GM20431 (cell line): Measurements from ENCODE around the gene SLC39A11.
"Not testable (repeated sequence)": the region's sequence is repeated elsewhere in the genome, so short reads cannot be mapped to it uniquely, and the experiment has no call there.

Experiments used
- in situ Hi-C: fragments of 300-500 bp; cut with MseI, MboI; formaldehyde crosslinking; loops from one replicate; pipeline ENCODE4 v1.15.0; 2020; ENCODE audit warnings: low sequenced_read_pairs; ENCODE audit not compliant: unreplicated experiment

SLC39A11 gene

GRCh38 chr17:72826059-72826458 lies 266.4 kb downstream of the SLC39A11 start:
- in situ Hi-C loops, result not testable (repeated sequence)

- in situ Hi-C loops, result no loop called here
Measured at GRCh38 chr17:72825218-72825617, 267.3 kb downstream of the SLC39A11 start.

GRCh38 chr17:72824267-72824666 lies 268.2 kb downstream of the SLC39A11 start:
- in situ Hi-C loops, result not testable (repeated sequence)

- in situ Hi-C loops, result no loop called here
Measured at GRCh38 chr17:72822358-72823023, 270.0 kb downstream of the SLC39A11 start.

- in situ Hi-C loops, result no loop called here
Measured at GRCh38 chr17:72816406-72816805, 276.1 kb downstream of the SLC39A11 start.

- in situ Hi-C loops, result no loop called here
Measured at GRCh38 chr17:72813481-72813880, 279.0 kb downstream of the SLC39A11 start.

GRCh38 chr17:72812823-72813222 lies 279.7 kb downstream of the SLC39A11 start:
- in situ Hi-C loops, result no loop called here

GRCh38 chr17:72811976-72812687 lies 280.4 kb downstream of the SLC39A11 start:
- in situ Hi-C loops, result no loop called here

GRCh38 chr17:72810991-72811508 lies 281.4 kb downstream of the SLC39A11 start:
- in situ Hi-C loops, result no loop called here

- in situ Hi-C loops, result no loop called here
Measured at GRCh38 chr17:72806011-72806410, 286.5 kb downstream of the SLC39A11 start.

GRCh38 chr17:72804949-72805707 lies 287.4 kb downstream of the SLC39A11 start:
- in situ Hi-C loops, result no loop called here

GRCh38 chr17:72802726-72803125 lies 289.8 kb downstream of the SLC39A11 start:
- in situ Hi-C loops, result no loop called here

GRCh38 chr17:72797142-72797541 lies 295.3 kb downstream of the SLC39A11 start:
- in situ Hi-C loops, result loop anchor here (10.0 kb wide), 1 partner anchor 58 kb away; no protein-coding TSS in a partner anchor

- in situ Hi-C loops, result loop anchor here (10.0 kb wide), 1 partner anchor 59 kb away; no protein-coding TSS in a partner anchor
Measured at GRCh38 chr17:72795941-72796340, 296.5 kb downstream of the SLC39A11 start.

- in situ Hi-C loops, result loop anchor here (10.0 kb wide), 1 partner anchor 61 kb away; no protein-coding TSS in a partner anchor
Measured at GRCh38 chr17:72794152-72794551, 298.3 kb downstream of the SLC39A11 start.

GRCh38 chr17:72792771-72793170 lies 299.7 kb downstream of the SLC39A11 start:
- in situ Hi-C loops, result loop anchor here (10.0 kb wide), 1 partner anchor 62 kb away; no protein-coding TSS in a partner anchor

- in situ Hi-C loops, result loop anchor here (10.0 kb wide), 1 partner anchor 65 kb away; no protein-coding TSS in a partner anchor
Measured at GRCh38 chr17:72790190-72790589, 302.3 kb downstream of the SLC39A11 start.

GRCh38 chr17:72789711-72790110 lies 302.8 kb downstream of the SLC39A11 start:
- in situ Hi-C loops, result loop anchor here (10.0 kb wide), 1 partner anchor 65 kb away; no protein-coding TSS in a partner anchor

- in situ Hi-C loops, result no loop called here
Measured at GRCh38 chr17:72788950-72789585, 303.4 kb downstream of the SLC39A11 start.

GRCh38 chr17:72786209-72786608 lies 306.3 kb downstream of the SLC39A11 start:
- in situ Hi-C loops, result no loop called here
